Stimulated activated CD4-positive, alpha-beta T cell treated with anti-CD3 and anti-CD28 coated beads, Interleukin-1b, Interleukin-23, amount 100 ng/mL, for 48 hours (primary cell): ENCODE data around the gene GCNA.
A peak's percentile ranks its signal among the peaks of the same experiment; 100 is the strongest.
"Not testable (repeated sequence)": the region's sequence is repeated elsewhere in the genome, so short reads cannot be mapped to it uniquely, and the experiment has no call there.

Experiments used
- DNase-seq: peaks from one replicate; pipeline ENCODE4 v3.0.0-alpha.2; 2020

GCNA gene

GRCh38 chrX:71578253-71579135 is at the start of gene GCNA:
Gene GCNA (plus strand): TSS chrX:71578437. CDS start chrX:71580822, 2,385 bp downstream.
- no peak for DNase-seq

GRCh38 chrX:71532078-71532752 is 46.0 kb upstream of the GCNA start:
- peak; percentile 74 for DNase-seq

- DNase-seq = peak; percentile 94
These were observed 45.3 kb upstream of the GCNA start, which contains the start of gene OGT for GRCh38 chrX:71532753-71533425. Gene OGT (plus strand): TSS chrX:71533104. CDS start chrX:71533300, 196 bp downstream.

- DNase-seq = no peak
These were observed 44.8 kb upstream of the GCNA start for GRCh38 chrX:71533516-71533850.

GRCh38 chrX:71533851-71534561 is 44.2 kb upstream of the GCNA start:
- DNase-seq = peak; percentile 49

GRCh38 chrX:71534773-71535544 is 43.3 kb upstream of the GCNA start:
- DNase-seq = no peak

GRCh38 chrX:71536285-71536684 is 42.0 kb upstream of the GCNA start:
- peak; percentile 43 for DNase-seq

GRCh38 chrX:71537743-71538142 is 40.5 kb upstream of the GCNA start:
- no peak for DNase-seq

GRCh38 chrX:71540801-71541200 is 37.4 kb upstream of the GCNA start:
- DNase-seq = no peak

GRCh38 chrX:71541210-71542022 is 36.8 kb upstream of the GCNA start:
- DNase-seq = no peak

GRCh38 chrX:71542411-71542810 is 35.8 kb upstream of the GCNA start:
- DNase-seq = no peak

GRCh38 chrX:71542825-71543224 is 35.4 kb upstream of the GCNA start:
- no peak for DNase-seq

GRCh38 chrX:71543316-71543715 is 34.9 kb upstream of the GCNA start:
- DNase-seq = no peak

- DNase-seq = no peak
These were observed 32.9 kb upstream of the GCNA start for GRCh38 chrX:71545364-71545763.

- DNase-seq = no peak
These were observed 31.4 kb upstream of the GCNA start for GRCh38 chrX:71546879-71547278.

- no peak for DNase-seq
These were observed 30.9 kb upstream of the GCNA start for GRCh38 chrX:71547339-71547738.

GRCh38 chrX:71549986-71550385 is 28.3 kb upstream of the GCNA start:
- DNase-seq = no peak

GRCh38 chrX:71550578-71550977 is 27.7 kb upstream of the GCNA start:
- DNase-seq = no peak

- no peak for DNase-seq
These were observed 22.2 kb upstream of the GCNA start for GRCh38 chrX:71556036-71556435.

GRCh38 chrX:71558920-71559319 is 19.3 kb upstream of the GCNA start:
- no peak for DNase-seq

- not testable (repeated sequence) for DNase-seq
These were observed 18.5 kb upstream of the GCNA start for GRCh38 chrX:71559773-71560172.
